ENCODE measurements around the gene TAS2R60.
A peak's percentile ranks its signal among the peaks of the same experiment; 100 is the strongest.

DNA sequence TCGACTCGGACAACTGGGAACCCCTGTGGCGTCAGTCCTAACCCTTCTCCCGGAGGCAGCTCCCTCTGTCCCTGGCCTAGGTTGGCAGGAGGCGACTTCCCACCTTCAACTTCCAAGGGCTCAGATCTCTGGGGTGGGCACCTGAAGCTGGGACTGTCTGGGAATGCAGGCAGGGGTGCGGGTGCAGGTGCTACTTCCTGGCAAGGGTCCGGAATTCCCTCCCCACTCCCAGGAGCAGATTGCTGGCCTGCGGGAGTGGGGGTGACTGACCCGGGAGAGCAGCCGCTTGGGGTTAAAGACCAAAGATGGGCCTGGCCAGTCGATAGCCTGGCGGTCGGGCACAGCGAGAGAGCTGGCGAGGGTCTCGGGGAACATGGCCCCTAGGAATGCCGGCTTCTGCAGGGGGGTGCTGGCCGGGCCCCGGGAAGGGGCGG, 35.0 kb upstream of the TAS2R60 start:
- TF ChIP-seq SP1 (IDR thresholded peaks at IDR 0.05) (no peak), YY1 (IDR thresholded peaks at IDR 0.05) (no peak), CTCF (IDR thresholded peaks at IDR 0.05; ENCODE audit: low read depth, low read length, missing input control) (no peak), FOXA1 (IDR thresholded peaks at IDR 0.05) (no peak), HNF4A (conservative IDR thresholded peaks at IDR 0.05) (peak; percentile 45 to 50), MAX (IDR thresholded peaks at IDR 0.05) (no peak), TAF1 (conservative IDR thresholded peaks at IDR 0.05) (no peak), REST (IDR thresholded peaks at IDR 0.05) (no peak), HNF4G (IDR thresholded peaks at IDR 0.05) (no peak), EGR1 (IDR thresholded peaks at IDR 0.05; ENCODE audit: low read depth in 2 of 2) (no peak), RAD21 (IDR thresholded peaks at IDR 0.05) (peak in 1 of 2 donors; percentile 4), RXRA (IDR thresholded peaks at IDR 0.05) (peak; percentile 60 to 66), JUND (IDR thresholded peaks at IDR 0.05) (no peak)

Data from liver (tissue), 3 donors.